GM12891 (cell line): ENCODE data around the gene TOP1.

Source experiments
- POLR2A ChIP-seq: IDR thresholded peaks from 2 replicates; pipeline ENCODE4 v1.6.1; 2011; ENCODE audit warnings: low read depth, low read length, control low read depth
- POLR2AphosphoS5 ChIP-seq: IDR thresholded peaks from 2 replicates; pipeline ENCODE4 v1.6.1; 2011; ENCODE audit warnings: low read depth, low read length, control low read depth
- SPI1 ChIP-seq: IDR thresholded peaks from 2 replicates; pipeline ENCODE4 v1.6.1; 2011; ENCODE audit warnings: low read depth, low read length, control low read depth

GRCh38 chr20:41126719-41127118 is 98.1 kb downstream of the TOP1 start:
- TF ChIP-seq POLR2A (no peak), POLR2AphosphoS5 (no peak), SPI1 (no peak)
